NCI-H748 treated with DMSO at 0.1 percent for 48 hours (cell line): ENCODE measurements around the gene RDH11.
"Not testable (repeated sequence)": the region's sequence is repeated elsewhere in the genome, so short reads cannot be mapped to it uniquely, and the experiment has no call there.

ENCODE experiments used
- DNase-seq: peaks from one replicate; lab custom pipeline; 2025; lab: John Stamatoyannopoulos, UW

RDH11 gene

GRCh38 chr14:67695394-67695949, at the start of gene RDH11:
RDH11 (minus strand) TSS chr14:67695764; CDS start chr14:67695703, 61 bp downstream.
- peak; percentile 85 for DNase-seq

DNA sequence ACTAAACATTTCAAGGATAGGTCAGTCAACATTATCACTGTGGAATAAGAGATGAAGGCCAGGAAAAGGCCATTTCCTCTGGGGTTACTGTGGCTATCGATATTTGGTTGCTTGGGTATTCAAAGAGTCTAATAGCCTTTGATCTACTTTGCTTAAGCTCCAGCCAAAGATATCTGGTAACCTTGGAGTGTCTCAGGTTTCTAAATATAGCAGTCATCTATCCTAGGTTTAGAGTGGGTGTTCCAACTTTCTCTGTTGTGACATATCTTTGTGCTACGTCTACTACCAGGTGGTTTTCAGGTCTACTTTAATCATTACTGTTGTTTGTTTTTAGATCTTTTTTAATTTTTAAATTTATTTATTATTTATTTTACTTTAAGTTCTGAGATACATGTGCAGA, 48.5 kb upstream of the RDH11 start:
- DNase-seq: no peak

DNA sequence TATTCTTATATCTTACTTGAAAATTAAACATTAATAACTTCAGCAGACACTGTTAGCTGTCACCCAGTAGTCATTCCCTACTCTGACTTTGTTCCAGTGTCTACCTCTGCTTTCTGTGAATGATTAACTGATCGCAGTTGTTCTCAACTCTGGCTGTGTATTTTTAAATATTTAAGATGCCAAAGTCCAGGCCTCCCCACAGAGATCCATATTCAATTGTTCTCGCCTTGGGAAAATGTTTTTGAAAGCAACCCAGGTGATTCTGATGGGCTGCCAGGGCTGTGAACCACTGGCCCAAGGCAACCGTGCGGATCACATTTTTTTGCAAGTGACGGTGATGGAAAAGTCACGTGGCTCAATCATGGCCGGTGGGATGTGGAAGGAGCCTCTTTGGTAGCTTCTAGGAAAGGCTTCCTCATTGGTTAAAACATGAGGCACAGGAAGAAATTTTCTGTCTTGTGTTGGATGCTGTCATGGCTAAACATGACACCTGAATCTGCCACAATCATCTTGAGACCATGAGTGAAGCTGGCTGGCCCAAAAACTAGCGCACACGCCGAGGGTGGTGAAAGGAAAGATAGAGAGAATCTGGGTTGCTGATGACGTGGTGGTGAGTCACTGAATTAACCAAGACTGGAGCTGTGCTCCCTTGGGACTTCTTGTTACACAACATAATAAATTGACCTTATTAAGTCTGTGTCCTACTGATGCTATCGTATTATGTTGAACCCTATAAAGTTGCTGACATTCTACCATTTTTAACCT, 43.4 kb upstream of the RDH11 start:
- DNase-seq: no peak

GRCh38 chr14:67736771-67737170, 41.2 kb upstream of the RDH11 start:
- DNase-seq: no peak

DNA sequence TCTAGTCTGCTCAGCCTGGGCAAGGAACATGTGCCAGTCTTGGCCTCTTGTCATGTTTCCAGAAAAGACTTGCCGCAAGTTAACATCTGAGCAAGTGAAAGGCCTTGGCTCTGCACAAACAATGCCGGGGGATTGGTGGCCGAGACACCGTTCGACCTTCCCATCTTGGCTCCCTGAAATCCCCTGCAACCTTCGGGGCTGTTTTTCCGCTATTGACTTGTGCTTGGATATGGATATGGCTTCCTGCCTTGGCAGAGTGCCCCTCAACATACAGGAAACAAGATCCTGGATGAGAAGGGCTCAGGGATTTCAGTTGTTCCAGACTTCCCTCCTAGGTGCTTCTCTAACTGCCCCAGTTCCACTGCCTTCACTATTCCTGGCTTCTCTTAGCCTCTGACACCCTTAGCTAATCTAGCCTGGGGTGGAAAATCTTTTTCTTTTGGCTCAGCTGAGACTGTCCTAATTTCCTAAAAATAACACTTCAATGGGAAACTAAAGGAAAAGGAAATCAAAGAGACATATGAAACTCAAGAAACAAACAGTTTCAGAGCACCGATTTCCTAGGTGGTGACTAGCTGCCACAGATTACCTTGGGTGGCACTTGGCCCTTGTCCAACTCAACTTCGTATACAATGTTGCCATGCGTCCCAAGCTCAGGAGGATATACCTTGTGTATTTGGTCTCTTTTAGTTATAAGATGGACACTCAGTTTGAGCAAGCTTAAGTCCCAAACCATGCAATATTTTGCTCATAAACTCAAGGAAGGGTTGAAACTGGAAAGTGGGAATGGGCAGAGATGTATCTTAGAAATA, 40.0 kb upstream of the RDH11 start:
- no peak for DNase-seq

DNA sequence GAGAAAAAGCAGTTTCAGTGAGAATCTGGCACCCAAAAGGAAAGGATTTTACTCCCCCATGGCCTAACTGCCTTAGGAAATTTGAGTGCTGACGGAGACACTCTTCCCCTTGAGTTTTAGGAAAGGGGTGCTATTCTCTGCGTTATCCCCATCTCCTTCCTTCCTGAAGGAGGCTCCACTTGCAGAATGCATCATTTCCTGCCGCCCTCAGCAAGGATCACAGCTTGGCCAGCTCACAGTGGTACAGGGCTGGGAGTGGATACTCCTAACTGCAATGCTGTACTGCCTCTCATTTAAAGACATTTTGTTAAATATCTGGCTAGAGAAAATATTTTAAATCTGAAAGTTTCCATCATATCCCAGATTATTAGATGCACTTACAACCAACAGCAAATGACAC, 39.1 kb upstream of the RDH11 start:
- no peak for DNase-seq

- no peak for DNase-seq
Measured at GRCh38 chr14:67733616-67734015, 38.1 kb upstream of the RDH11 start.

DNA sequence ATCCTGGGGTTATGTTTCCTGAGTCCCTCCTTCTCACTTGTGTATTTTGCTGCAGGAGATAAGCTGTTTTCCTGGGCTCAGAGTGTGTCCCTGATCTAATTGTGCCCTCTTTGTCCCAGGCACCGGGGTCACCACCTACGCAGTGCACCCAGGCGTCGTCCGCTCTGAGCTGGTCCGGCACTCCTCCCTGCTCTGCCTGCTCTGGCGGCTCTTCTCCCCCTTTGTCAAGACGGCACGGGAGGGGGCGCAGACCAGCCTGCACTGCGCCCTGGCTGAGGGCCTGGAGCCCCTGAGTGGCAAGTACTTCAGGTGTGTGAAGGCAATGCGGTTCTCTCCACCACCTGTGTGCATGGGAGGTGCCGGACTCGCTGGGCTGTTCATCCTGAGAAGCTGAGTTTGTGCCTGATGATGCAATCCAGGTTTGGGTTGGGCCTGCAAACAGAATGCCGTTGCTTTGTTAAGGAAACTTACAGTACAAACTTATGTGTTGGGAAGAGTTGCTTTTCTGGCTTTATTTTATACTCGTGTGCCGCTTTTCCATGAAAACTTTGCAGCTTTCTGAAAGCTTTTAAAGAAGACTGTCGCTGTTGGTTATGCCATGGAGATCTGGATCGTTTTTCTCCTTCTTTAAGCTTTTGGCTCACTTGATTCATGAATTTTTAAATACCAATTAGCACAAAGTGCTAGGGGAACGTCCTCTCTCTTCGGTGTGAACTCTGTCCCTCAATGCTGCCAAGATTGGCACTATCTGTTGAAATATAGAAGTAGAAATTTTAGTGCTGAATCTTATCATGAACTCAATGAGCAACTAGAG, 33.7 kb upstream of the RDH11 start:
- no peak for DNase-seq

DNA sequence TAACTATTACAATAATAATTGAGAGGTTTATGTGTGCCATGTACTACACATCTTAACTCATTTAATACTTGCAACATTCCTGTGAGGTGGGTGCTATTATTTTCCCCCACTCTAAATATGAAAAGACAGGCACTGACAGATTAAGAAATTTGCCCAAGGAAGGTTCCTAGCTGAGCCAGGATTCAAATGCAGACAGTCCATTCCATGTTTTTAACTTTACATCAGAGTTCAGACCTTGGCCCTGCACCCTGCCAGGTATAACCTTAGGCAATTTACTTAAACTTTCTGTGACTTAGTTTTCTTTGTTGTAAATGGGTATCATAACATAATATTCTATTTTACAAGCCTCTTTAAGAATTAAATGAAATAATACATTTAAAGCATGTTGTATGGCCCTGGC, 32.7 kb upstream of the RDH11 start:
- no peak for DNase-seq

DNA sequence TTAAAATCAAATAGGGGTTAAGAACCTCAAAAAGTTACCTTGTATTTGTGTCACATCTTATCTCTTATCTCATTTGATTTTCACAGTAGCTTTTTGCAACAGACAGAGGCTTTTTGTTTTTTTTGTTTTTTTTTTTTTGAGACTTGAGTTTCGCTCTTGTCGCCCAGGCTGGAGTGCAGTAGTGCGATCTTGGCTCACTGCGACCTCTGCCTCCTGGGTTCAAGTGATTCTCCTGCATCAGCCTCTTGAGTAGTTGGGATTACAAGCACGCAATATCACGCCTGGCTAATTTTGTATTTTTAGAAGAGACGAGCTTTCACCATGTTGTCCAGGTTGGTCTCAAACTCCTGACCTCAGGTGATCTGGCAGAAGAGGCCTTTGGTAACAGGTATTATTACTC, 31.8 kb upstream of the RDH11 start:
- no peak for DNase-seq

DNA sequence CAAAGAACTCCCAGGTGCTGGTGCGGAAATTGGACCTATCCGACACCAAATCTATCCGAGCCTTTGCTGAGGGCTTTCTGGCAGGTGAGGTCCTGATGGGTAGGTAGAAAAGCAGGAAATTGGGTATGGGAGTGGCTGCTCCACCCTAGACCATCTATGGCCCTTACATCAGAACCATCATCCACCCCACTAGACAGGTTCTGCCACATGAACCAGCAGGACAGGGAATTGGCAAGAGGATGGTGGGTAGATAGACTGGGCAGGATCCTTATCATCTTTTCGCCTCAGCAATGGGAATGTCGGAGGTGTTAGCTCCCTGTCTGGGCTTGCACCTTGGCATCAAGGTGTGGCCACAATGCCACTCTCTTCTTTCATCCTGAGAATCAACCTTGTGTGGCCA, 29.6 kb upstream of the RDH11 start:
- no peak for DNase-seq

DNA sequence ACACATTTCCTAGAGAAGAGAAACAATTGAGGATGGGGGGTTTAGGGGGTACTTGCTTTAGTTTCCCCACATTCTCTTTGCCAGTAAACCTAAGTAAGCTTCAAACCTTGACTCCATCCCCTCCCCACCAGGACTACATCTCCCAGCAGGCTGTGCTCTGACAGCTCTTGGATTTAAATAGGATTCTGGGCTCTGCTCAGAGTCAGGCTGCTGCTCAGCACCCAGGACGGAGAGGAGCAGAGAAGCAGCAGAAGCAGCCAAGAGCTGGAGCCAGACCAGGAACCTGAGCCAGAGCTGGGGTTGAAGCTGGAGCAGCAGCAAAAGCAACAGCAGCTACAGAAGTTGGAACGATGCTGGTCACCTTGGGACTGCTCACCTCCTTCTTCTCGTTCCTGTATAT, 26.7 kb upstream of the RDH11 start:
- no peak for DNase-seq

- no peak for DNase-seq
Measured at GRCh38 chr14:67721875-67722274, 26.3 kb upstream of the RDH11 start.

- no peak for DNase-seq
Measured at GRCh38 chr14:67719866-67720265, 24.3 kb upstream of the RDH11 start.

- DNase-seq: not testable (repeated sequence)
Measured at GRCh38 chr14:67719385-67719784, 23.8 kb upstream of the RDH11 start.

DNA sequence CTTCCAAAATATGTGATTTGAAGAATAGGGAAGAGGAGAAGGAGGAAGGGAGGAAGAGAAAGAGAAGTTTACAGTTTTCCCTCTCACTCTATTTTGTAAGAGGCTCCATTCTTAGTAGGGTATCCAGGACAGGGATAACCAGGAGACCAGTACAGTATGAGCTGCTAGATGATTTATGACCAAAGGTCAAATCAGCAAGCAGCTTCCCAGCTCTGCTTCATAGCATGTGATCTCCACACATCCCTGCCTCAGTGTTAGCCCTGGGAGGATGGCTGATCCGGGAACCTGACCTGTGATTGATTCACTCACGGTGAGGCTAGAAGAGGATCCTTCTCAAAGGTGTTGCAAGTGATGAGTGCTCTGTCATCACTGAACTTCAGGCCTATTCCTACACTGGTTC, 22.7 kb upstream of the RDH11 start:
- DNase-seq: no peak

- DNase-seq: no peak
Measured at GRCh38 chr14:67717048-67717447, 21.5 kb upstream of the RDH11 start.

DNA sequence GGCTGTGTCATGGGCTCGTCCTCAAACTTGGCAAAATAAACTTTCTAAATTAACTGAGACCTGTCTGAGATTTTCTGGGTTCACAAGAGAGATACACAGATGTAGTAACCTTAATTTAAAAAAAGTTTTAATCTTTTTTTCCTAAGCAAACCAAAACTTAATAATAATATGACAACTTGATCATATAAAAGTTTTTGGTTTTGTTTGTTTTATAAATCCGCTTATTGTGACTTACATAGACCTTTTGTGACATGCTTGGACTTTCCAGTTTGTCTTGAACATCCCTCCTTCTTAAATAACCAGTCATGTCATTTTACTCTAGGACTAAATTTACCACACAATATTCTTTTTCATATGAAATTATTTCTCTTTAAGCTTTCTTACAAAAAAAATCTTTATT, 14.6 kb upstream of the RDH11 start:
- DNase-seq: no peak

DNA sequence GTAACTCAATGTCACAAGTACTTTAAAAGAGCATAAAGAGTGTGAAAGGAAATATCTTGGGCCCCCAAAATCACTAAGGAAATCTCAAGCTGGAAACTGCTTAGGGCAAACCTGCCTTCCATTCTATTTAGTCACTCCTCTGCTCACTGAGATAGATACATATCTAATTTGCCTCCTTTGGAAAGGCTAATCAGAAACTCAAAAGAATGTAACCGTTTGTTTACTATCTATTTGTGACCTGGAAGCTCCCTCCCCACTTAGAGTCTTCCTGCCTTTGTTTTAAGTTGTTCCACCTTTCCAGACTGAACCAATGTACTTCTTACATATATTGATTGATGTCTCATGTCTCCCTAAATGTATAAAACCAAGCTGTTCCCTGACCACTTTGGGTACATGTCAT, 14.2 kb upstream of the RDH11 start:
- DNase-seq: not testable (repeated sequence)

- DNase-seq: not testable (repeated sequence)
Measured at GRCh38 chr14:67709346-67709745, 13.8 kb upstream of the RDH11 start.

DNA sequence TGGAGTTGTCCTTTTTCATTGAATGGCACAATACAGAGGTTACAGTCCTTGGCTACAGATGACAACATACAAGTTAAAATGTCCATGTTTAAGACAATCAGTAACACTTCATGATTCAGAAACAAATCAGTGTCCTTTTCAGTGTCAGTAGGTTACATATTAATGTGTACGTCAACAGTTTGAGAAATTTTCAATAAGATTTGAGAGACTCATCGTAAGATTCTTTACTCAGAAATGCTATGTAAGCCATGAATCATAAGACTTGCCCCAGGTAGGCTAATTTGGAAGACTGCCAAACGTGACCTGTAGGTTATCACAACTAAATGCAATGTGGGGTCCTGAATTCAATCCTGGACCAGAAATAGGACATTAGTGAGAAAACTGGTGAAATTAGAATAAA, 9.6 kb upstream of the RDH11 start:
- no peak for DNase-seq

DNA sequence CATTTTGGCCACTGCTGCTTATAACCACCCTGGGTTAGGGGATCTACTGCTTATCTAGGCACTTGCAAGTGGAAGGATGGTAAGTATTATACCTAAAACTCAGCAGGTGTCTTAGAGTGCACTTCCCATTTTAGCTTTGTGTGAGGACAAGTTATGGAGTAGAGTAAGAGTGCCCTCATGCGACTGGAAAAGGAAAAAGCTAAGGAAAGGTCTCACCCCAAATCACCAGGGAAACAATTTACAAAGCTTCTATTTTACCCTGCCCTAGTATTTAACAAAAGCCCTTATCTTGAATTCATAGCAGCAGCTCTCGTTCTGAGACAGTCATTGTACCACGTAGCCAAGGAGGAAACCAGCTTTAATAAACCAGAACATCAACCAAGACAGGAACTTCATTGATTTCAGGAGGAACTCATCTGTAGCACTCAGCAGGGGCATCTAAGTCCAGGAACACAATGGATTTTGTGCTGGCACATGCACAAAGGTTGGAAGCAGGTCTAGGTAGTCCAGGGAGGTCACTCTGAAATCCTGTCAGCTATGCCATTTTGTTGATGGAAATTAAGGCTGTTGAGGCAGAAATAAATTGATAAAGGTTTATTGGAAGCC, 9.0 kb upstream of the RDH11 start:
- peak; percentile 71 for DNase-seq
